Cortex of kidney (tissue), 1 donor: ENCODE results near the gene TES.

Source experiments
- DNase-seq: peaks from one replicate; lab custom pipeline; 2025; lab: John Stamatoyannopoulos, UW

TES gene

DNA sequence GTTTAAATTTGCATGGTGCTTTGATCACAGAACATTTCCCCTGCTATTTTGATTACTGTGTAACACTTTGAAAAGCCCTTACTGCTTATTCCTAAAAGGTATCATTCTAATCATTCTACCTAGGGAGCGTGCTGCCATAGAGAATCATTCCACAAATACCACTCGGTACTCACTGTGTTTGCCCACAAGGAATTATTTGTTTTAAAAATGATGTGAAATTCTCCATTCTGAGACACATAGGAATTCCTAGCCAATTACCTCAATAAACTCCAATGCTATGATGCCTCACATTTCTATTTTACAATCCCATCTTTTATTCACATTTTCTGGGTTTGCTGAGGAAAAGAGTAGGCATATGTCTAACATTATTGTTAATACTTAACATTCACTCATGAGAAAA lies 16.2 kb upstream of the TES start:
- DNase-seq, result no peak

DNA sequence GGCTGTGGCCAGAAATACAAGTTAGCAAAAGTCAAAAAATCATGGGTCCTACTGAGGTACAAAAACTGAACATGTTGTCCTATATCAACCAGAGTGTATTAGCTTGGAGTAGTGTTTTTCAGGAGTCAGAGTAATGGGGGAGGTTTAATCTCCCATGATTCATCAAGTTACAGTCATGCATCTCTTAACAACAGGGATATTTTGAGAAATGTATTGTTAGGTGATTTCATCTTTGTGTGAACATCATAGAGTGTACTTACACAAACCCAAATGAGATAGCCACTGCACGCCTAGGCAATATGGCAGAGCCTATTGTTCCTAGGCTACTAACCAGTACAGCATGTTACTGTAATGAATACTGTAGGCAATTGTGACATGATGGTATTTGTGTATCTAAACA lies 14.9 kb upstream of the TES start:
- DNase-seq, result no peak

DNA sequence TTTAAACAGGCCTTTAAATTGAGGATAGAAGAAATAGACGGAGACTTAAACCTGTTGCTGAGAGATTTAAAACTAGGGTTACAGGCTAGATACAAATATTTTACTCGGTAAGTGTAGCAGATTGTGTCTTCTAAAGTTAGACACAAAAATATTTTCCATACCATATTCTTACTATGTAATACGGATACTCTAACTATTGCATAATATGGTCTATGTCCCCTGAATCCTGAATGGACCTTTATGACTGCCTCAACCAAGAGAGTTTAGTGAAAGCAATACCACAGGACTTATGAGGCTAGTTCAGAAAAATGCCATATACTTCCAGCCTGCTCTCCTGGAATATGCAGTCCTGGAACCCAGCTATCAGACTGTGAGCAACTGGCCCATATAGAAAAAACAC lies 13.4 kb upstream of the TES start:
- no peak for DNase-seq

DNA sequence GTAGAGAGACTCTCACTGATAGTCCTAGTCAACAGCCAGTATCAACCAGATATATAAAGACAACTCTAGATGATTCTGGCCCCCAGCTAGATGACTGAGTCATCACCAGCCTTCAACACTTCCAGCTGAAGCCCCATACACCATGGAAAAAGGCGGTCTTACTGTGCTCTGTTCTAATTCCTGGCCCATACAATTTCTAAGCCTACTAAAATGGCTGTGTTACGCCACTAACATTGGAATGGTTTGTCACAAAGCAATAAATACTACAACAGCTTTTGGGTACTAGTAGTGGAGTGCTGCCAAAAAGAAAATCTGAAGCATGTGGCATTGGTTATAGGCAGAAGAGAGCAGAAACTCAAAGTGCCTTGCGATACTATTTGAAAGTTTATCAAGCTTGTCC lies 13.0 kb upstream of the TES start:
- no peak for DNase-seq

GRCh38 chr7:116198748-116199410 lies 11.5 kb upstream of the TES start:
- no peak for DNase-seq

DNA sequence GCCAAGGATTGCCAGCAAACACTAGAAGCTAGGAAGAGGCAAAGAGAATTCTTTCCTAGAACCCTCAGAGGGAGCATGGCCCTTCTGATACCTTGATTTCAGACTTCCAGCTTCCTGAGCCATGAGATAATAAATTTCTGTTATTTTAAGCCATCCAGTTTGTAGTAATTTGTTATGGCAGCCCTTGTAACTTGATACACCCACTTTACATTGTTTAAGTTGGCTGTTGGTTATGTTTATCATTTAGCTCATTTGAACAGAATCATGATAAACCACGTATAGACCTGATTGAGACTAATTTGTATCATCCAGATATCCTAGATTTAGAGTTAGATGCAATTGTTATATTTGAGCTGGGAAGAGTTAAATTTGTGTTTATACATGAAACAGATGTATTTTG lies 9.4 kb upstream of the TES start:
- no peak for DNase-seq

DNA sequence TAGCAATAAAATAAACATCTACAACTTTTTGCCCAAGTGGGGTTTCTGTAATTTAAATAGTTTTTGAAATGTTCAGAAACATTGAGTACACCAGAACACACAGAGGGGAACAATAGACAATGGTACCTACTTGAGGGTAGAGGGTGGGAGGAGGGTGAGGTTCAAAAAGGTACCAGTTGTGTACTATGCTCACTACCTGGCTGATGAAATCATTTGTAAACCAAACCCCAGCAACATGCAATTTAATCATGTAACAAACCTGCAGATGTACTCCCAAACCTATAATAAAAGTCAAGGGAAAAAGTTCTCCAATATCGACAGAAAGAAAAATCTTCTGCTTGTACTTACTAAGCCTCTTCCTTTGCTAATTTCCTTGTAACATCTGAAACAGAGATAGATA lies 4.2 kb upstream of the TES start:
- DNase-seq, result no peak

GRCh38 chr7:116208919-116209318 lies 1.4 kb upstream of the TES start:
- DNase-seq, result no peak

GRCh38 chr7:116209561-116210070 lies 723 bp upstream of the TES start:
- no peak for DNase-seq

GRCh38 chr7:116211006-116211912 lies 920 bp downstream of the TES start:
- no peak for DNase-seq

GRCh38 chr7:116211913-116212596 lies 1.7 kb downstream of the TES start:
- no peak for DNase-seq

DNA sequence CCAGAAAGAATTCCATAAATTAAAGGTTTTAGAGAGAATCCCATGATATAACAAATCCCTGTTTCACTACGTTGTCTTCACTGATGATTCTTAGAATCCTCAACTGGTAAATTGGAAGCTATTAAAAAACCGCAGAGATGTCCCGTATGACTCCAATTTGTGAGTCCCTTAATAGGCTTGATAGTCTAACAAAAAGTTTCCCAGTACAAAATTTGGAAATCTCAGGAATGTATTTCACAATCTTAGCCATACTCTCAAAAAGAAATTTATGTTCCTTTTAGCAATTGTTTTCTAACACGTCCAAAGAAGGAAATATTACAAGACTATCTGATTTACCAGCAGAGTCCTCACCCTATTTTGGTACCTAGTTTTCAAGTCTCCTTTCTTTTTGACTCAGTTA lies 2.5 kb downstream of the TES start:
- DNase-seq, result no peak

- no peak for DNase-seq
These were observed 3.2 kb downstream of the TES start for GRCh38 chr7:116213361-116214130.

DNA sequence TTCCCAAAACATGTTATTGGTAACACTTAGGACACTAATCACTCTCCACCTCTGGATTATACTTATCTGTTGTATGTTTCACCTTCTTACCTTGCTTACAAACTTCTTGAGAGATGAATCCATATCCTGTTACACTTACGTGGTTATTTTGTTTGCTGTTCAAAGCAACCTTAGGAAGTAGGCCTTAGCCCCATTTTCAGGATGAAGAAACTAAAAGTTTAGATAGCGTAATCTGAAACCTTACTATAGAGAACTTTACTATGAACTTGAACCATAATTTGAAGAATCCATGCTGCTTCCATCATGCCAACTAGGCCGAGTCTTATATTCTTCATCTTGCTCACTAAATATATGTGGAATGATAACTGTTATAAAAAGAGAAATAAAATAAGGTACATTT lies 4.6 kb downstream of the TES start:
- no peak for DNase-seq

- no peak for DNase-seq
These were observed 5.2 kb downstream of the TES start for GRCh38 chr7:116215551-116215950.

DNA sequence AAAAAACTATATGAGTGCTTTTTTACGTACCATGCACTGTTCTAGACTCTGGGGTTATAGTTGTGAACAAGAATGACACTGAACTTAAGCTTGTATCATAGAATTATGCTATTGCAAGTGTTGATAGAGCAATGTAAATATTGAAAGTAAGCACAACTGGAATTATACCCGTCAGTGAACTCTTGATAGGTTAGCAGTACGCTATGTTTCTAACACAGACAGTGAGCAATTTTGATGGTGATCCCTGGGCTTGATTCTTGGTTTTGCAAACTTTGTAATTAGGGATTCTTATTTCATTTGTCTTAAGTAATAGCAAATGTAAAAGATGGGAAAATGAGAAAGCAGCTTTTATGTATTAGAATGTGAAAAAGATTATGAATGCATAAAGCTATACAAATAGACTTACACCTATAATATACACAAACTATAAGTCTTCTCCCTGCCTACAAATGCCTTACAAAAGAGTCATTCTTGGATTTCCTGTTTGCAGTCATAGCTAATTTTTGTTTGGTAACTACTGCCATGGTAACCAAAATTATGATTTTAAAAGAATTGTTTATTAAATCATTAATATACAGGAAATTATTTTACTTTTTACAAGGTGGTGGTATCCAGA lies 6.7 kb downstream of the TES start:
- DNase-seq, result no peak

DNA sequence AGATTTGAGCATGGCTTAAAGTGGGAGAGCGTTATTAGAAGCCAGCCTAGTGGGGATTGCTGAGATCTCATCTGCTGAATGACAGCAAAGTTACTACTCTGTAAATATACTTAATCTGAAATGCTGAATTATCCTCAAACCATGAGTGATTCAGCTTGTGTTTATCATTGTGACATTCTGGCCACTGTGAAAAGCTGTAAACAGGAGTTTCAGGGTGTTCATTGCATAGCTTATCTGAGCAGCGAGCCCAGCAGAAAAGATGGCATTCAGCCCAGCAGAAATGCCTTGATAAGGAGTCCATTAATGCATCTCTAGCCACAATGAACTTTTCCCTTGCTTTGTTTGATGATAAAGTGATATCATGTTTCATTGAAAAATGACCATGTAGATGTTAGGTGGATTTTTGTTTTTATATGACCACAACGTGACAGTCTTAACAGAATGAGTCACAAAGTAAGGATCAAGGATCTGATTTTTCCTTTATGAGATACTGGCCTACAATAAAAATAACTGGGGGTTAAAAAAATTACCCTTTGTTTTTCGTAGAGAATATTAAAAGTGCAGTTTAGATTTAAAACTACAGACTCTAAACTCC lies 7.8 kb downstream of the TES start:
- DNase-seq, result no peak

- DNase-seq, result no peak
These were observed 8.4 kb downstream of the TES start for GRCh38 chr7:116218747-116219146.

GRCh38 chr7:116219288-116219687 lies 8.9 kb downstream of the TES start:
- no peak for DNase-seq

DNA sequence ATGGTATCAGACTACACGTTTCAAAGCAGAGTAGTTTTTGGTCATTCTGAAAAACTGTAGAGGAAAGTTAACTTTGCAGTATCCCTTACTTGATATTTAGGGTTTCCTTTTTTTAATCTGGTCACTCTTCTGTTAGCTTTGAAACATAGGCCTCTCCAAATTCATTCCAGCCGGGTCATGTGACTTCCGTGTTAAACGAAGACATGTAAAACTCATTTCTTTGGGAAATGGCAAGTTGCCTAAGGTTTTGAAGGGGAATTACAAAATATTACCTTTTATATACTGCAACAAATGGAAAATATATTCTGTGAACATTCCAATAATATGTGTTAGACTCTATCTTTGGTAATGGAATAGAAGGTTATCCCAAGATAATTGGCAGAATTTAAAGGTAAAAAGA lies 9.5 kb downstream of the TES start:
- DNase-seq, result no peak

DNA sequence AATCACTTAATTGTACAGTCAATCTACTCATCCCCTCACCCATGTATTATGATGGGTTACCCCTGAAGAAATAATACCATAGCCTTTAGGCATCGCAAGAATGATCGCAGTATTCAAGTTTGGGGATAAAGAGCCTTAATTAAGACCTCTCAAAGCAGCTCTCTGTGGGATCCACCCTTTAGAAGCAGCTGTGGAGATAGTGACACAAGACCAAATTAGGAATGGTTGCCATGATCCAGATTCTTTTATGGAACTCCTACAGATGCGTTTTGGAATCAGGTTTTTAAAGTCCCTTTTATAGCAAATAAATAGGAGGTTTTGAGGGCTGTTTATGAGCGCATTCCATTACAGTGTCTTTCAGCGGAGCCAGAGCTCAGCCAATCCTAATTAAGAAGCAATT lies 12.2 kb downstream of the TES start:
- DNase-seq, result no peak
